HG03025 (cell line): ENCODE results near the gene C1GALT1.
"Not testable (repeated sequence)": the region's sequence is repeated elsewhere in the genome, so short reads cannot be mapped to it uniquely, and the experiment has no call there.

Source experiments
- ATAC-seq: cut with Tn5 transposase; IDR thresholded peaks from one replicate; pipeline ENCODE4 v1.9.1; 2021; ENCODE audit warnings: mild to moderate bottlenecking, moderate library complexity; ENCODE audit not compliant: unreplicated experiment, low FRiP score

C1GALT1 gene

DNA sequence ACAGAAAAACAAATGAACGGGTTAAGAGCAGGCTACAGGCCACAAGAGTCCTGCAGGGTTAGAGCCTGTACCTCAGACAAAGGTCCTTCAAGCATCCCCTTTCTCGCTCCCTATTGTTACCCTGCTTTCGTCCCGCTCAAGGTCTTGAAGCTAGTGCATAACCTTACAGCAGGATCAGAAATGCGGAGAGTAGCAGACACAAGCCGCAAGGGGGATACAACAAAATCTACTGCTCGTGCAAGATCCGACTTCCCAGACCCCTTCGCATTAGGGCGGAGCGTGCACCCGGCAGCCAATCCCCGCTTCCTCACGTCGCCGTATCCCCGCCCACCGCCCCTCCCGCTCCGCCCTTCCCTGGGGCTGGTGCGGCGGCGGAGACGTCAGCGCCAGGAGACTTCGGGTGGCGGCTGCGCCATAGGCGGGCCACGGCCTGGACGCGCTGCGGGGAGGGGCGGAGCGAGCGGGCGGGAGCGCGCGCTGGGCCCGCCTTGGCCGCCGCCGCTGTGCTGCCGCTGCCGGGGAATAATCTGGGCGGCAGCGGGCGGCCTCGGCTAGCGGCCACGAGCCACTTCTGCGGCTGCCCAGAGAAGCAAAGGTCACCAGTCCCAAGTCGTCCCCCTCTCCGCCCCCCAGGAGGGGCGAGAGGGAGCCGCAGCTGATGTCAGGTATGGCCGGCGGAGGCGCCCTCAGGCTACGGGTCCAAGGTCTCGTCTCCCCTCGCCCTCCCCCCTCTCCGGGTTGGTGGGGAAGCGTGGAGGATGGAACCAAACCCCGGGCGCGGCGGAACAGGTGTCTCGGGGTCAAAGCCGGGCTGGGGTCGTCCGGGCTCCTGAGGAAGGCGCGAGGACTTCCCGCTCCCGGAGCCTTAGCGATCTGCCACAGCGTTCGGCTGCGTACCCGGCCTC is at the start of gene C1GALT1:
Gene C1GALT1, plus strand, starts transcription at position 389 of the 905 bp plus-strand sequence. CDS start 51,776 bp downstream, outside the sequence.
- ATAC-seq = peak; percentile 79

DNA sequence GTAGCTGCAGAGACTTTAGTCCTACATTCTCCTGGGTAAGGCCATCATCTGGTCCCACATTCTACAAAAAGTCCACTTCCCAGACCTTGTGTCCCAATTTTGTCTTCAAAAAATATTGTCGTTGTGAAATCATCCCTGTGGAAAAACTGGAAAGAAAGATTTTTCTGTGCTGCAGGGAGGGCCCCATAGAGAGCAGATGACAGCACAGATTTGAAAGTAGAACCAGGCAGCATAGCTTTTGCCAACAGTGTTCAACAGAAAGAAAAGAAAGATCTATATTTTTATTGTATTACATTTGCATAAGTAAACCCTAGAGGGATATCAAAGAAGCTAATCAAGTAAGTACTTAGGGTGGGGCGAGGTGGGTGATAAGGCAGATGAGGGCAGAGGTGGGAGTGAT is 48.3 kb upstream of the C1GALT1 start:
- ATAC-seq = no peak

DNA sequence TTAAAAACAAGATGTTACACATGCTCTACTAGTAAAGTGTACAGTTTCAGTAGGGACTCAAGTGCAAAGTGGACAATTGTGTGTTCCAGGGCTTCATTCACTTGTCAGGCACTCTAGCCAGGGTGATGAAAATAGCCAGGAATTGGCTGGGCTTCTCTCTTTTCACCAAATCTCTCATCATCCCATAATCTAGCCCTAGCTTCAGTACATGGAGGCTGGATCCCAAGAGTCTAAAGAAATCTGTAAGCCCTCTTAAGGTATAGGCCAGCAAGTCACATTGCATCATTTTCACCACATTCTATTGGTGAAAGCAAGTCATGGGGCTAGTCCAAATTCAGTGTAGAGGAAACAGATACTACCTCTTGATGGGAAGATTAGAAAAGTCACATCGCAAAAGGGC is 47.3 kb upstream of the C1GALT1 start:
- ATAC-seq = no peak

DNA sequence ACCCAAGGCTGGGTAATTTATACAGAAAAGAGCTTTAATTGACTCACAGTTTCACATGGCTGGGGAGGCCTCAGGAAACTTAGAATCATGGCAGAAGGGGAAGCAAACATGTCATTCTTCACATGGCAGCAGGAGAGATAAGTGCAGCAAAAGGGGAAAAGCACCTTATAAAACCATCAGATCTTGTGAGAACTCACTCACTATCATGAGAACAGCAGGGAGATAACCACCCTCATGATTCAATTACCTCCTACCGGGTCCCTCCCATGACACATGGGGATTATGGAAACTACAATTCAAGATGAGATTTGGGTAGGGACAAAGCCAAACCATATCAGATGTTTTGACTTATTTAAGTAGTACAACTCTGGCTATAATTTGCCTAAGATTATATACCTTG is 46.4 kb upstream of the C1GALT1 start:
- ATAC-seq = not testable (repeated sequence)

DNA sequence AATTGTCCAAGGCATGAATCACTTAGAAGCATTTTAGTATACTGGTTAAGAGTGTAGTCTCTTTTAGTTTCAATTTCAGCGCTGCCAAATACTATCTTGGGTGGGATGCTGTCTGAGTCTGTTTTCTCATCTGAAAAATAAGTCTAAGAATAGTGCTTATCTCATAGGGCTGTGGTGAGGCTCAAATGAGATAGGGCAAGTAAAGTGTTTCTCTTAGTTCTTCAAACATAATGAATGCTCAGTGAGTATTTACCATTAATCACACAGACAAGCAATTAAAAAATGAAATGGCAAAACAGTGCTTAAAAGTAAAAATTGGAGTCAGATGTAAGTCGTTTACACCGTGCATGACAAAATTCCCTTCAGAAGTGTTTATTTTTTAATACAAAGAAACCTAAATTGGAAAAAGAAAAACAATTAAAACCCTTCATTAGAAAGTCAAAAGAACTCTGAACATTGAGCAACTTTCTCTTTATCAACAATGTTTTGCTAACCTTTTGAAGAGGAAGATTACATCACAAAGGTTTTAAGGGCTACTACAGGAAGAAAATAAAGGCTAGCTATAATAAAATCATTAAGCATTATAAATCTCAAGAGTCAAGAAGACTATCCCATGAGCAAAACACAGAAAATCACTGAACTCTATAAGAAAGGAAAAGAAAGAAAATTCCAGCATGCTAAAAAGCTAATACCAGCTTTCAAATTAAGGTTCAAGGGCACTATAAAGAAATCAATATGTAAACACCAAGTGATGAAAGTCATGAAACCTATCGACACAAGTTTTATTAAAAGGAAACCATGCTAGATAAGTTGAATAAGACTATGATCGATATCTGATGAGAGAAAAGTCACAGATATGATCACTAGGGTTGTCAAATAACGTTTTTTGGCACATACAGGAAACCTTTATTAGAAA is 45.6 kb upstream of the C1GALT1 start:
- no peak for ATAC-seq

DNA sequence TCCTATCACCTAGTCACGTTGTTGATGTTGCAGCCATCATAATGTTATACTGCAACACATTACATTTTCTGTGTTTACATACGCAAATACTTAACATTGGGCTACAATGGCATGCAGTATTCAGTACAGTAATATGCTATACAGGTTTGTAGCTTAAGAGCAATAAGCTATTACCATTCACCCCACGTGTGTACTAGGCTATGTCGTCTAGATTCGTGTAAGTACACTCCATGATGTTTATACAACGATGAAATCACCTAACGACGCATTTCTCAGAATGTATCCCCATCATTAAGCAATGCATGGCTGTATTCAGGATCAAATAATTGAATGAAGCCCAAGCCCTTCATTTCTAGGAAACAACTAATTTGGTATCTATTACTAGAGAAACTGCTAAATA is 43.4 kb upstream of the C1GALT1 start:
- ATAC-seq = no peak

DNA sequence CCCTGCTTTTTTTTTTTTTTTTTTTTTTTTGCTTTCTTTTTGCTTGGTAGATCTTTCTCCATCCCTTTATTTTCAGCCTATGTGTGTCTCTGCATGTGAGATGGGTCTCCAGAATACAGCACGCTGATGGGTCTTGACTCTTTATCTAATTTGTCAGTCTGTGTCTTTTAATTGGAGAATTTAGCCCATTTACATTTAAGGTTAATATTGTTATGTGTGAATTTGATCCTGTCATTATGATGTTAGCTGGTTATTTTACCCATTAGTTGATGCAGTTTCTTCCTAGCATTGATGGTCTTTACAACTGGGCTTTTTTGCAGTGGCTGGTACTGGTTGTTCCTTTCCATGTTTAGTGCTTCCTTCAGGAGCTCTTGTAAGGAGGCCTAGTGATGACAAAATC is 38.9 kb upstream of the C1GALT1 start:
- not testable (repeated sequence) for ATAC-seq

DNA sequence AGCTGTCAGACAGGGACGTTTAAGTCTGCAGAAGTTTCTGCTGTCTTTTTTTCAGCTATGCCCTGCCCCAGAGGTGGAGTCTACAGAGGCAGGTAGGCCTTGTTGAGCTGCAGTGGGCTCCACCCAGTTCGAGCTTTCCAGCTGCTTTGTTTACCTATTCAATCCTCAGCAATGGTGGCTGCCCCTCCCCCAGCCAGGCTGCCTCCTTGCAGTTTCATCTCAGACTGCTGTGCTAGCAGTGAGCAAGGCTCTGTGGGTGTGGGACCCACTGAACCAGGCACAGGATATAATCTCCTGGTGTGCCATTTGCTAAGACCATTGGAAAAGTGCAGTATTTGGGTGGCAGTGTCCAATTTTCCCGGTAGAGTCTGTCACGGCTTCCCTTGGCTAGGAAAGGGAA is 37.2 kb upstream of the C1GALT1 start:
- ATAC-seq = not testable (repeated sequence)

DNA sequence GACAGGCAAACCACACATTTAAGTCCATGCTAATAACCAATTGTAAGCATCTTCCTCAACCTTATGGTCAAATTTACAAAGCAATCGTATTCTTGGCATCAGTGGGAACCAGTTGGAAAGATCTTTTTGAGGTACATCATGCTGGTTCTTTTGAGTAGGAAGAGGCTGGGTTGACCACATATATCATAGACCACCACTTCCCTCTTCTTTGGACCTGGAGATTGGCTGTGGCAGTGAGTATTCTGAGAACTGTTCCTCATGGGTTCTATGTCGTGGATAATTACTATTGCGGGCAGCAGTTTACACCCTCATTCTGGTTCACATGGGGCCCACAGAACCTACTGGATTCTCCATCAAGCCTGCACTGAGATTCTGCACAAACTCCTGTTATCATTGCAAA is 35.5 kb upstream of the C1GALT1 start:
- no peak for ATAC-seq

DNA sequence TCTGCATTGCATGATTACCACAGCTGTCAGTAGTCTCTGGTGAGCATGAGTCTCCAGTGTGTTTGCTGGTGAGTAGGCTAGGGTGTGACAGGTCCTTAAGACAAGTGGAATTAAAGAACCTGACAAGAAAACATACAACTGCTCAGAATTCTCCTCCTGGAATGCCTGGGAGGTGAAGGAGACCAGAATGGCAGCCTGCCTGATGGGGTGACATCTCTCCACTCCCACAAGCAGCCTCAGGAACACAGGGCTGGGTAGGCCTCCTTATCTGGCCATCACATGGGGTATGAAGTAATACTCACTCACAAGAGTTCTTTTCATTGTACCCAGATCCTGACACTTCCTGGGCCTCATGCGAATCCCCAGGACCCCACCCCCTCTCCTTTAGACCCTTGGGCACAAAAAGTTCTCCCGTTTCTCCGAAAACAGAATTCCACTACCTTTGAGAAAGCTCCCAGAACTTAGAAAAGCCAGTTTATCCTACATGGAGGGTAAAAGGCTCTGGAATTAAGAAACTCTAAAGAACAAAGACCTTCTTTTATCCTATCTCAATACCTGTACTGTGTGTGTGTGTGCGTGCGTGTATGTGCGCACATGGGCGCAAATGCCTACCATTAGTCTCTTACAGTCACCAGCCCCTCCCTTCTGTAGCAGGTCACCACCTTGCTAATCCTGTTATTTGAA is 33.4 kb upstream of the C1GALT1 start:
- no peak for ATAC-seq

DNA sequence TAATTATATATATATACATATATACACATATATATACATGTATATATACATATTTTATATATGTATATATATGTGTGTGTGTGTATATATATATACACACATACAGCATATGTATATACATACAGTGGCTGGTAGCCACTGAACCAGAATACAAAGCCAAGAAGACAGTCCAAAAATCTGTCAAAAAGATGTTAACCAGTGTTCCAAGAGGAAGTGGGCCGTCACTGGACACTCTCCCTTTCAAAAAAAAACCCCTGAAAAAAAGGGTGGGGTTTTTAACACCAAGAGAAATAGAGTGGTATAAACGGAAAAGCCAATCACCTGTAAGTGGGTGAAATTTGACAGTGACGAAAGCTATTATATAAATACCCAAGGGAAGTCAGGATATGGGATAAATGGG is 31.1 kb upstream of the C1GALT1 start:
- ATAC-seq = no peak

DNA sequence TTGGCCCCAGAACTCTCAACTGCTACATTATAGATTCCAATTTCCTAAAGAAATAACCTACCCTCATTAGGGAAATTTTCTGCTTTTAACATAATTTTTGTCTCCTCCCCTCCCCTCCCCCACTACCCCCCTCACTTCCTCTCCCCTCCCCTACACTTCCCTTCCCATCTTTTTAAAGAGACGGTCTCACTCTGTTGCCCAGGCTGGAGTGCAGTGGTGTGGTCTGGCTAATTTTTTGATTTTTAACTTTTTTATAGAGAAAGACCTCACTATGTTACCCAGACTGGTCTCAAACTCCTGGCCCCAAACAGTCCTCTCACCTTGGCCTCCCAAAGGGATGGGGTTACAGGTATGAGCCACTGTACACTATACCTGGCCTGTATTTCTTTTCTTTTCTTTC is 30.5 kb upstream of the C1GALT1 start:
- ATAC-seq = no peak

DNA sequence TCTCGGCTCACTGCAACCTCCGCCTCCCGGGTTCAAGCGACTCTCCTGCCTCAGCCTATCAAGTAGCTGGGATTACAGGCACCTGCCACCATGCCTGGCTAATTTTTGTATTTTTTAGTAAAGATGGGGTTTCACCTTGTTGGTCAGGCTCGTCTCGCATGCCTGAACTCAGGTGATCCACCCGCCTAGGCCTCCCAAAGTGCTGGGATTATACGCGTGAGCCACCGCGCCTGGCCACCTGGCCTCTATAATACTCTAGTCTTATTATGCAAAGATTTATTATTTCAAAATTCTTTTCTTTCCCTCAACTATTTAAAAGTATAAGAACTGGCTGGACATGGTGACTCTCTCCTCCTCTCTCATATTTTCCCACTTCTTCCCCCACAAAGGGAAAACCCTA is 30.0 kb upstream of the C1GALT1 start:
- ATAC-seq = no peak

DNA sequence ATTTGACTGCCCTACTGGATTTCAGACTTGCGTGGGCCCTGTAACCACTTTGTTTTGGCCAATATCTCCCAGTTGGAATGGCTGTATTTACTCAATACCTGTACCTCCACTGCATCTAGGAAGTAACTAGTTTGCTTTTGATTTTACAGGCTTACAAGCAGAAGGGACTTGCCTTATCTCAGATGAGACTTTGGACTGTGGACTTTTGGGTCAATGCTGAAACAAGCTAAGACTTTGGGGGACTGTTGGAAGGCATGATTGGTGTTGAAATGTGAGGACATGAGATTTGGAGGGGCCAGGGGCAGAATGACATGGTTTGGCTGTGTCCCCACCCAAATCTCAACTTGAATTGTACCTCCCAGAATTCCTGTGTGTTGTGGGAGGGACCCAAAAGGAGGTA is 28.0 kb upstream of the C1GALT1 start:
- not testable (repeated sequence) for ATAC-seq

DNA sequence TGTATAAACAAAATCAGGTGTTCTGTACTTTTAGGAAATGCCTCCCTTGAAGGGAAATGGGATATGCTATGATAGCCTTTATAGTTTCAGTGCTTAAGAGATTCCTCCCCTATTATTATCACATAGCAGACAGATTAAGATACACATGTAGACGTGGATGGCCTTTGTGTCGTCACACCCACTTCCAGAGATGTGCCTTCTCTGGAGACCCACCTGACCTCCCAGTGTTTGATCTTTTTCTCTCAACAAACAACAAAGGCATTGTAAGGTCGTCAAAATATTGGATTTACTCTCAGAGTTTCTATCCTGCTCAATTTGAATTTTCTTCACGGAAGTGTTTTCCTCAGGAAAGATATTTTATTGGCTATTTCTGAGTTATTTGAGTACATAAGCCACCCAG is 25.7 kb upstream of the C1GALT1 start:
- ATAC-seq = no peak

DNA sequence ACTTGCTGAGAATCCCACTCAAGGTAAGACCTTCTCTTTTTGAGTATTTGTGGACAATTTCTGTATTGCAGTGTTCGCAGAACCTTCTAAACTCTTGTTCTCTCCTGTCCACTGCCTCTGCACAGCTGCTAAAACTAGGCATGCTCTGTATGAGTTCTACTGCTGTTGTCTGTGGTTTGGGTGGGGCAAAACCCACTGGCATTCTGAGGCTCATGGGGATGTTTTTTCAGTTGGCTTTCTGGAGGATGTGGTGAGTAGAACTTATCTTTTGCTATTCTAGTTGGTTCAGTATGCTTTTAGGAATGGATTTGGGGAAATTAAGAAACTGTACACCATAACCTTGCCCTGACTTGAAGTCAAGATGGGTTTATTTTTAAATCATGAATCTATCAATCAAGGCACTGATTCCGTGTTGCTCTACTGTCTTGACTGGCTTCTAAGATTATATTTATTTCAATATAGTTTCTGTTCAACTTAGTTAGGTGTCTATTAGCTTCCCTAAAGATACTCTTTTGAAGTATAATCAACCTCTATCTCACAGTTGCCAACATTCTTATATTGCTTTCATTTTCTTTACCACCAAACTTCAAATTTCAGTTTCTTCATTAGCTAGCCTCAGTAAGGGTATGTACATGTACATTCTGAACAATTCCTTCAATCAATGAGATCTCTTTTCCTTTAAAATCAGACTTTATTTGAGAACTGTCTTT is 25.0 kb upstream of the C1GALT1 start:
- no peak for ATAC-seq

DNA sequence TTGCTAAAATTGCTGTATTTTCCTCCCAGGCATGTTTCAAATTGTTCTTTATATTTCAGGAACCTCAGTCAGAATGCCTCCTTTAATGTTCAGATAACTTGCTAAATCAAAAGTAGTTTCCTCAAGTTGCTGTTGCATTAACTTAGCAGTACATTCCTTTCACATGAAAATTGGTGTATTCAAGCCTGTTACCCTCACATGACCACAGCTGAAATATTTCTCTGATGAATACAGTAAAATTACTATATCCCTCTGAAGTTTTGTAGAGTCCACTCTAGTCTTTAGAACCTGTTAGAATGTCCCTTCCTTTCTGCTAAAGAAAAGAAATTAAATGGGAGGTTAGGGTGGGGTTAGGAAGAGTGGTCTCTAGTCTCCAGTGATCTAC is 24.5 kb upstream of the C1GALT1 start:
- ATAC-seq = no peak

DNA sequence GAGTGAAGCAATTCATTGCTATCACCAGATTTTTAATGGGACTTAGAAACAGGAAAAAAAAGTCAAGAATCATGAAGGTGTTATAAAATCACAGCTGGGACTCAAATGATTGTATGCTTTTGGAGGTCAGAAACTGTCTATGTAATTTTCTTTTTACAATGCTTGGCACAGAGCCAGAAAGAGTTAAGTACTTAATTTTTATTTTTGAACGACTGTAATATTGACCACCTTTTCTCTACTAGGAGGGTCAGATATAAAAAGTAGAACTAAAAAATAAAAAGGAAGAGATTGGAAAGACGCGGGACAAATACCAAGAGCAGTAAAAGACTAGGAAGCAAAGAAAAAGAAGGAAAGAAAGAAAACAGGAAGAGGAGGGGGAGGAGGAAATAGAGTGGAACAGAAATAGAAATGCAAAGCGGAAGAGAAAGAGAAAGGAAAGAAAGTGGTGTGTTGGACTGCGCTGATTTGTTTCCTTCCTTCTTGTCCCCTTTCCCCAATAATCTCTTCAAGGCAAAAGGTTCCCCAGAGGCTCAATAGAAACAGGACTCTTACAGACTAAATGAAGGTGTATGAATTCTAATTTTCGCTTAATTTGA is 23.2 kb upstream of the C1GALT1 start:
- no peak for ATAC-seq

DNA sequence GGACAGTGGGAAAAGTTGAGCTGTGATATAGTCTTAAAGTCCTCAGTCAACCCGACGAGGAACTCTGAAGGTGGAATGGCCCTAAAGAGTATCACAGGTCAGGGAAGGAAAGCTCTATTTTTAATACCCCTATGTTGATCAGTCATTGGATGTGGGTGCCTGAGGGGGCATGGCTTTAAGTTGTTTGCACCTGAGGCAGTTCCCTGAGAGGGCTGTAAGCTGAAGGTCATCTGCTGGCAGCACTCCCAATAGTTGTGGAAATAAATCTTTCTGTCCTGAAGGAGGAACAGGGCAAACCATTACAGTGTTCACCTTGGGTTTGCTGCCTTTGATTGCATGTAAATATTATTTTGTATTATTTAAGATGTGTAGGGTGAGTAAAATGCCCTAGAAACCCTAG is 17.8 kb upstream of the C1GALT1 start:
- ATAC-seq = no peak

DNA sequence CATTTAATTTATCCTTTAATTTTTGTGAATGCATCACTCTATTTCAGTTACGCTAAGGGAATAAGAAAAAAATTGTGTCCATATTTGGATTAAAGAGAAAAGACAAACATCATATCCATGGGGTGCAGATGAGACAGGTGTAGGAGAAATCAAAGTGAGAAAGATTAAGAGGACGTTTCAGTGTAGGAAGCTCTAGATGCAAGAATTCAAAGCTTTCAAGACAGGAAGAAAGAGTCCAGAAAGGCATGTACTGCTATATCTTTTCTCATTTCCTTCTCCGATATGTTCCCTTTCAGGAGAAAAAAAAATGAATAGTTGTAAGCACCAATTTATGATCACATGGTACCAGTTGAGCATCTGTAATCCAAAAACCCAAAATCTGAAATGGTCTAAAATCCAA is 17.0 kb upstream of the C1GALT1 start:
- ATAC-seq = no peak
